ENCODE data around the gene C9orf85.

DNA sequence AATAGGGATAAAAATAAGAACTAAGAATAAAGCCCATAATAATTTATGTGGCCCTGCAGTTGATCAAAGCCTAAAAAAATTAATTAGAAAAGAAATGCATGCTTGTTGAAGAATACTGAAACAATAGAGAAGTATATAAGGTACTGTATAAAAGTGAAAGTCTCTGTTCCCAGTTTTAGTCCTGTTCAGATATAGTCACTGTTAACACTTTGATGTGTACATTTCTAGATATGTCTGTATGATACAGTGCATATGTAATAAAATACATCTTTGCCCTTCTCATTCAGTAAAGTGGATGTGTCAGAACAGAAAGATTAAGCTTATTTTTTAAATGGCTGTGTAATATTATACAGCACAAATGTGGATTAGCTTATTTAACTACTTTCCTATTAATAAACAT, 4.1 kb downstream of the C9orf85 start:
- TF ChIP-seq CTCF (IDR thresholded peaks at IDR 0.05): no peak
- no peak for TF ChIP-seq POLR2AphosphoS5 (IDR thresholded peaks at IDR 0.05)

Data from stomach (tissue), 4 donors.